ENCODE data around the gene PTGR2.

PTGR2 gene

DNA sequence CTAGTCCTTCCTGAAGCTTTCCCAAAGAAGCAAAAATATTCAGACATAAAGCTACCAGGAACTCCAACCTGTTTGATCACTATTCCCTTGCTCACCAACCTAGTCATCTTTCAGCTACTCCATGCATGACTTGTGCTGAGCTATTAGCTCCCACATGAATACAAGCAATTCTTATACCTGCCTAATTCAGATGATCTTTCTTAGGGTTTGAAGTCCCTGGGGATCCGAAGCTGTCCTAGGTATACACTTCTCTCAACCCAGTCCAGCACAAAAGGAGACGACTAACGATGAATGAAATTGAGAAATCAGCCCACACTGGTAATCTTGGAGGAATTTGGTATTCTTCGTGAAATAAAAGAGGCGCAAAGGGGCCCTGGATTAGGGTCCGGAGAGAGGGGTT is 631 bp upstream of the PTGR2 start:
- peak overlapping the region; percentile 90 for H3K9ac ChIP-seq (ENCODE audit: low read length)
- no peaks in the 10 kb centered on the region for H3K36me3 ChIP-seq (ENCODE audit: insufficient read depth, low read length)
- TF ChIP-seq, protein P1, sequence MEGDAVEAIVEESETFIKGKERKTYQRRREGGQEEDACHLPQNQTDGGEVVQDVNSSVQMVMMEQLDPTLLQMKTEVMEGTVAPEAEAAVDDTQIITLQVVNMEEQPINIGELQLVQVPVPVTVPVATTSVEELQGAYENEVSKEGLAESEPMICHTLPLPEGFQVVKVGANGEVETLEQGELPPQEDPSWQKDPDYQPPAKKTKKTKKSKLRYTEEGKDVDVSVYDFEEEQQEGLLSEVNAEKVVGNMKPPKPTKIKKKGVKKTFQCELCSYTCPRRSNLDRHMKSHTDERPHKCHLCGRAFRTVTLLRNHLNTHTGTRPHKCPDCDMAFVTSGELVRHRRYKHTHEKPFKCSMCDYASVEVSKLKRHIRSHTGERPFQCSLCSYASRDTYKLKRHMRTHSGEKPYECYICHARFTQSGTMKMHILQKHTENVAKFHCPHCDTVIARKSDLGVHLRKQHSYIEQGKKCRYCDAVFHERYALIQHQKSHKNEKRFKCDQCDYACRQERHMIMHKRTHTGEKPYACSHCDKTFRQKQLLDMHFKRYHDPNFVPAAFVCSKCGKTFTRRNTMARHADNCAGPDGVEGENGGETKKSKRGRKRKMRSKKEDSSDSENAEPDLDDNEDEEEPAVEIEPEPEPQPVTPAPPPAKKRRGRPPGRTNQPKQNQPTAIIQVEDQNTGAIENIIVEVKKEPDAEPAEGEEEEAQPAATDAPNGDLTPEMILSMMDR (IDR thresholded peaks at IDR 0.05; ENCODE audit: low read length), result no peak
- TF ChIP-seq EZH2 (IDR thresholded peaks at IDR 0.05; ENCODE audit: borderline replicate concordance, low read length), result no peak
- no peaks in the 10 kb centered on the region for H3K27me3 ChIP-seq (ENCODE audit: insufficient read depth, low read length)
- H3K27ac ChIP-seq (ENCODE audit: low read depth, low read length, poor library complexity, severe bottlenecking), result no peak overlapping the region
- H3F3A ChIP-seq (ENCODE audit: insufficient read depth, low read length), result 0 out of 2 replicates have a peak, but pooled peaks cover 5% of the 10 kb centered on the region
- peaks cover 15% of the 10 kb centered on the region for H3K4me1 ChIP-seq (ENCODE audit: insufficient read depth, low read length, severe bottlenecking)
- no peaks in the 10 kb centered on the region for H3K9me3 ChIP-seq (ENCODE audit: low read length)
- no peaks in the 10 kb centered on the region for H3K9me2 ChIP-seq (ENCODE audit: low read depth, low read length)
- H4K20me1 ChIP-seq (ENCODE audit: insufficient read depth, low read length), result no peaks in the 10 kb centered on the region
- peak overlapping the region; percentile 78 for H3K4me3 ChIP-seq (ENCODE audit: low read depth, low read length, poor library complexity, severe bottlenecking)
- H3K79me2 ChIP-seq (ENCODE audit: insufficient read depth, low read length), result no peaks in the 10 kb centered on the region
- H3K4me2 ChIP-seq (ENCODE audit: low read length), result peak overlapping the region; percentile 81
- peak overlapping the region; percentile 79; the same call in 1 of the 2 replicates for H2AFZ ChIP-seq (ENCODE audit: low read length)

DNA sequence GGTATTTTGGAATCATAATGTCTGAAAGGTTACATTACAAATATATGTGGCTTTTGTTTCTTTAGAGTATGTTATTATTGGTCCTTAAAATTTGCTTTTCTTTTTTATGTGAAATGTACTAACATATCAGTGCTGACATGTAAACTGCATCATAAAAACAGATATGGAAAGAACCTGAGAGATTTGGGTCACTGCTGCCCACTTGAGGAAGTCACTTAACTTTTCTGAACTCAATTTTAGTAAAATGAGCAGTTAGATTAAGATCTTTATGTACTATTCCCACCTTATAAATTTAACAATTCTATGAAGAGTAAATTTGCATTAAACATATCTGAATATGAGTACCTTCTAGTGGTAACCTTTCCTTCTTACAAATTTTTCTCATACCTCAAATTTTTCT is 7.5 kb downstream of the PTGR2 start:
- Histone ChIP-seq H3F3A (ENCODE audit: insufficient read depth, low read length) (no peaks in the 10 kb centered on the region), H3K4me3 (ENCODE audit: low read depth, low read length, poor library complexity, severe bottlenecking) (no peak overlapping the region), H3K79me2 (ENCODE audit: insufficient read depth, low read length) (no peaks in the 10 kb centered on the region), H3K4me1 (ENCODE audit: insufficient read depth, low read length, severe bottlenecking) (no peaks in the 10 kb centered on the region), H3K9me3 (ENCODE audit: low read length) (no peaks in the 10 kb centered on the region), H3K4me2 (ENCODE audit: low read length) (no peak overlapping the region), H3K27ac (ENCODE audit: low read depth, low read length, poor library complexity, severe bottlenecking) (no peak overlapping the region), H3K9me2 (ENCODE audit: low read depth, low read length) (no peaks in the 10 kb centered on the region), H3K9ac (ENCODE audit: low read length) (no peak overlapping the region), H4K20me1 (ENCODE audit: insufficient read depth, low read length) (no peaks in the 10 kb centered on the region), H3K36me3 (ENCODE audit: insufficient read depth, low read length) (peaks cover 3% of the 10 kb centered on the region), H2AFZ (ENCODE audit: low read length) (no peak overlapping the region), H3K27me3 (ENCODE audit: insufficient read depth, low read length) (no peaks in the 10 kb centered on the region)
- TF ChIP-seq EZH2 (IDR thresholded peaks at IDR 0.05; ENCODE audit: borderline replicate concordance, low read length), result no peak
- TF ChIP-seq, protein P1 (IDR thresholded peaks at IDR 0.05; ENCODE audit: low read length), result no peak

DNA sequence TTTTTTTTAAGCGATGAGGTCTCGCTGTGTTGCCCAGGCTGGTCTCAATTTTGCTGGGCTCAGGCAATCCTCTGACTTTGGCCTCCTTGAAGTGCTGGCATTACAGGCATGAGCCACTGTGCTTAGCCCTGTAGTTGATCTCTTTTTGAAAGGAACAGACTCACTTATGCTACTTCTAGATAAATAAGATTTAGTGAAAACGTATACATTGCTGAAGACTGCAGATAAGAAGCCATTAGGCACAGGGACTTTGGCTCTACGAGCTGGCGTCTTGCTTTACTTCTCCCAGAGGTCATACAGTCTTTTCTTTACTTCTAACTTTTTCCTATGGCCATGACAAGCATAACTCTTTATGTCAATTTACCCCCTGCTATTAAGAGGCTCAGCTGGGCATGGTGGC is 9.4 kb downstream of the PTGR2 start:
- no peak for TF ChIP-seq EZH2 (IDR thresholded peaks at IDR 0.05; ENCODE audit: borderline replicate concordance, low read length)
- TF ChIP-seq, protein P1 (IDR thresholded peaks at IDR 0.05; ENCODE audit: low read length), result no peak
- H3K4me2 ChIP-seq (ENCODE audit: low read length), result no peak overlapping the region
- no peaks in the 10 kb centered on the region for H3K79me2 ChIP-seq (ENCODE audit: insufficient read depth, low read length)
- no peak overlapping the region for H2AFZ ChIP-seq (ENCODE audit: low read length)
- no peak overlapping the region for H3K9ac ChIP-seq (ENCODE audit: low read length)
- H3K36me3 ChIP-seq (ENCODE audit: insufficient read depth, low read length), result peaks cover 5% of the 10 kb centered on the region
- no peaks in the 10 kb centered on the region for H4K20me1 ChIP-seq (ENCODE audit: insufficient read depth, low read length)
- no peaks in the 10 kb centered on the region for H3K9me2 ChIP-seq (ENCODE audit: low read depth, low read length)
- no peak overlapping the region for H3K27ac ChIP-seq (ENCODE audit: low read depth, low read length, poor library complexity, severe bottlenecking)
- H3K4me1 ChIP-seq (ENCODE audit: insufficient read depth, low read length, severe bottlenecking), result no peaks in the 10 kb centered on the region
- no peaks in the 10 kb centered on the region for H3K9me3 ChIP-seq (ENCODE audit: low read length)
- no peaks in the 10 kb centered on the region for H3K27me3 ChIP-seq (ENCODE audit: insufficient read depth, low read length)
- H3K4me3 ChIP-seq (ENCODE audit: low read depth, low read length, poor library complexity, severe bottlenecking), result no peak overlapping the region
- H3F3A ChIP-seq (ENCODE audit: insufficient read depth, low read length), result no peaks in the 10 kb centered on the region

Data from OCI-LY1 (cell line).